GM20431 (cell line): ENCODE measurements around the gene CMTM2.

ENCODE experiments used
- in situ Hi-C: fragments of 300-500 bp; cut with MseI, MboI; formaldehyde crosslinking; loops from one replicate; pipeline ENCODE4 v1.15.0; 2020; ENCODE audit warnings: low sequenced_read_pairs; ENCODE audit not compliant: unreplicated experiment

The CMTM2 gene, protein sequence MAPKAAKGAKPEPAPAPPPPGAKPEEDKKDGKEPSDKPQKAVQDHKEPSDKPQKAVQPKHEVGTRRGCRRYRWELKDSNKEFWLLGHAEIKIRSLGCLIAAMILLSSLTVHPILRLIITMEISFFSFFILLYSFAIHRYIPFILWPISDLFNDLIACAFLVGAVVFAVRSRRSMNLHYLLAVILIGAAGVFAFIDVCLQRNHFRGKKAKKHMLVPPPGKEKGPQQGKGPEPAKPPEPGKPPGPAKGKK

DNA sequence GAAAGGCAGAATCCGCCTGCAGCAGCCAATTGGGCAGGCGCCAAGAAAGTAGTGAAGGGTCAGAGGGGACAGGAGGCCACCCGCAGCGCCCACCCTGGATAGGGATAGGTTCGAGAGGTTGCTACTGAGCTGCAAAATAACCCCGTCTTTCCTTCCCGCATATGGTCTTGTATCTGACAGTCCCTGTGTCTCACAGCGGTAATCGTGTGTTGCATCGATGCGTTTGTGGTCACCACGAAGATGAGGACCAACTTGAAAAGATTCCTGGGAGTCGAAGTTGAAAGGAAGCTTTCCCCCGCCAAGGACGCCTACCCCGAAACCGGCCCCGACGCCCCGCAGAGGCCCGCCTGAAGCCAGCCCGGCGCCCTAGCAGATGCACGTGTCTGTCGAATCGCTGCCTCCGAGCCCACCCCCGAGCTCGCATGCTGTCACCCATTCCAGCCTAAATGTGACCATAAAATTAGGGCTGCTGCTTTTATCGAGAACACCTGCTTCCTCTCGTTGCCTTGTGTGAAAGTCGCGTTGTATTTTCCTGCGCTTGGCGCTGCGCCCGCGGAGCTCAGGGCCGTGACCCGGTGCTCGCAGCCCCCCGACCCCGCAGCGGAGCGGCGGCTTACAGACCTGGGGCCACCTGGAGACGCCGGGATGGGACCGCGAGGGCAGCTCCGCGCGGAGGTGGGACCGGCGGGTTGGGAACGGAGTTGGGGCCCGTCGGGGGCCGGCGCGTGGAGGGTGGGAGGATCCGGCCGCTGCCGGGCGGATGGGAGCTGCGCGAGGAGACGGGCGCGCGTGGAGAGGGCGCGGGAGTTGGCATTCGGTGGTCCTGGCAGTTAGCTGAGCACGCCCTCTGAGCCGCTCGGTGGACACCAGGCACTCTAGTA lies at the start of gene CMTM2:
Gene CMTM2 (plus strand): TSS at position 813 of the 881 bp plus-strand sequence. CDS start 145 bp downstream, outside the sequence.
- in situ Hi-C loops, result loop anchor here (25.0 kb wide), 1 partner anchor 167 kb away; no protein-coding TSS in a partner anchor

DNA sequence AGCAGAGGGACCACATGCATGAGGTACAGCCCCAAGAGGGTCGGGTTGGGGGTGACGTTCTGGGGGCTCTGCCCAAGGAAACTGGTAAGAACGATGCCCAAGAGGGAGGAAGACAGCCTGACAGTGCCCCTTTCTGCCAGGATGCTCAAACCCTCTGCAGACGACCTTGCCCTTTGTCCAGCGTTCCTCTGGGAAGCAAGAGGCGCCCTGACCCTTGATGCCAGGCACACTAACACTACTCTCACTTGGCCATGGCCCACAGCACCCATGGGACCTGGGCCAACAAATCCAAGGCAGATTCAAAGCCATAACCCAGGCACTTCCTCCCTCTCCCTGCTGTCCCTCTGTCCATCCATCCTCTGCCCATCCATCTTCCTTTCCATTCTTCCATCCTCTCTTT lies 49.8 kb upstream of the CMTM2 start:
- in situ Hi-C loops, result no loop called here

DNA sequence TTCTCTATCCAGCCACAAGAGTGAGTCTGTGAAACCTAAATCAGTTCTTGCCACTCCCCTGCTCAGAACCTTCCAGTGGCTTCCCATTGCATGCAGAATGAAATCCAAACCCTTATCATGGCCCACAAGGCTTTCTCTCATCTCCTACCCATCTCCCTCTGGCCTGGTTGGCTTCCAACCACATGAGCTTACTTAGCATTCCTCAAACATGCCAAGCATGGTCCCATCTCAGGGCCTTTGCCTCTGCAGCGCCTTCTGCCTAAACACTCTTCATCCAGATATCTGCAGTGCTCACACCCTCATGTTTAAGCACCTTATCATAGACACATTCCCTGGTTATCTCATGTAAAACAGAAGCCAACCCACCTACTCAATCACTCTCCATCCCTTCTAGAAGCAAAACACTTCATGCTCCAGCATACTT lies 44.9 kb upstream of the CMTM2 start:
- in situ Hi-C loops, result no loop called here

DNA sequence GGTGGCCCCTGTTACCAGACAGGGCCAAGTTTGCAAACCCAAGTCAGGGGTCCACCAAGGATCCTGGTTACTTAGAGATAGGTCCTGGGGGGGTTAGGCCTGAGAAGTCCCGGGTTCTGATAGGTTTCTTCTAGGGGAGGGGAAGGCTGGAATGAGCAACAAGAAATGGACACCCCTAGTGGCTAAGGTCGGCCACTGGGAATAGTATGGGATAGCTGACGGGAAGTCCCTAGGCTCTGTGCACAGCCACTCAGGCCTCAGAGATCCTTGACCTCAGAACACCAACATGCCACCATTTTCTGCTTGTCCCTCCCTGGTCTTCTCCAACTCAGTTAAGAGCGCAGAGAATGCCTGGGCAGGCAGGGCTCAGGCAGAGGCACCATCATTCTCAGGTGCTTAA lies 42.7 kb upstream of the CMTM2 start:
- in situ Hi-C loops, result no loop called here

DNA sequence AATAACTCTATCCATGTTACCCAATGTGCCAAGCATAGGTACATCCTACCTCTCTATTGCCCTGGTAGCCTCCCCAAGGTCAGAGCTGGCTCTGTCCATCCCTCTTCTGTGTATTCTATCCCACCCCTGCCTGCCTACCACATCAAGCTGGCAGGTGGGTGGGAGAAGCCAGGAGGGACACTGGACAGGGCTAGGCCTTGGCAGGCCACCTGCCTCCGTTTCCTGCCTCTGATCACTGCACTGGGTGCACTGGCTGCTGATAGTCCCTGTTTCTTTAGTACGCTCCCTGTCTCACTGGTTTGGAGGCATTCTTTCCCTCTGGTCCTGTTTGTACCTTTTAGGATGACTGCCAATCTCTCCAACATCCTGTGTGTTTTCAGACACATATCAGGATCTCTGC lies 42.0 kb upstream of the CMTM2 start:
- in situ Hi-C loops, result no loop called here

DNA sequence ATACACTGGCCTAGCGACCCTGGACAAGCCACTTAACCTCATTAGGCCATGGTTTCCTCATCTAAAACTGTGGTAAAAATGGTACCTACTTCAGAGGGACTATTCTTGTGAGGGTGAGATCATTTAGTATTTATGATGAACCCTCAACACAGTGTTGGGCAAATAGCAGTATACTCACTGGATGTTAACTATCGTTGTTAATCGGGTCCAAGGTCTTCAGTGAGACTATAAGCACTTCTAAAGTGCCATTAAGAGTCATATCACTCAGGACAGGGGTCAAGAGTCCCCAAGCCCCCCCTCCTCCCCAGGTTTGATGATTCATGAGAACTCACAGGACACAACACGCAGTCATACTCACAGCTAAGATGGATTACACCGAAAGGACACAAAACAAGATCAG lies 40.4 kb upstream of the CMTM2 start:
- in situ Hi-C loops, result no loop called here

DNA sequence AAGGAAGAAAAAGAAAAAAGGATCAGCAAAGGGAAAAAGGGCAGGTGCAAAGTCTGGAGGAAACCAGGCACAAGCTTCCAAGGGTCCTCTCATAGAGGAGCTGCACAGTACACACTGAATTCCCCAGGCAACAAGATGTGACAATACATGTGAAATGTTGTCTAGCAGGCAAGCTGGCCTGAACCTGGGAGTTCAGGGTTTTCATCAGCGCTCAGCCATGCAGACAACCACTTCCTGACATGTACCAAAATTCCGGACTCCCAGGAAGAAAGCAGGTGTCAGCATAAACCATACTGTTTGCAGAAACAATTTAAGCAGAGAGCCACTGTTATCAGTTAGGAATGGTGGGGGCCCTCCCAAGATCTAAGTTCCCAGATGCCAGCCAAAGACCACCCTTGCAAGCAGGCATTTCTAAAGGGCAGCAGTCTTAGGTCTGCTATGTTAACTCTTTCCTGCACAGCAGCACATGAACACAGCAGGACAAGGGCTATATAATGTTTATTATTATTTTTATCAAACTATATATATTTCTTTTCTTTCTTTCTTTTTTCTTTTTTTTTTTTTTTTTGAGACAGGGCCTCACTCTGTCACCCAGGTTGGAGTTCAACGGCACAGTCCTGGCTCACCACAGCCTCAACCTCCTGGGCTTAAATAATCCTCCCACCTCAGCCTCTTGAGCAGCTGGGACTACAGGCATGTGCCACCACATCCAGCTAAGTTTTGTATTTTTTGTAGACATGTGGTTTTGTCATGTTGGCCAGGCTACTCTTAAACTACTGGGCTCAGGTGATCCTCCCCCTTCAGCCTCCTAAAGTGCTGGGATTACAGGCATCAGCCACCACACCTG lies 39.4 kb upstream of the CMTM2 start:
- in situ Hi-C loops, result no loop called here

DNA sequence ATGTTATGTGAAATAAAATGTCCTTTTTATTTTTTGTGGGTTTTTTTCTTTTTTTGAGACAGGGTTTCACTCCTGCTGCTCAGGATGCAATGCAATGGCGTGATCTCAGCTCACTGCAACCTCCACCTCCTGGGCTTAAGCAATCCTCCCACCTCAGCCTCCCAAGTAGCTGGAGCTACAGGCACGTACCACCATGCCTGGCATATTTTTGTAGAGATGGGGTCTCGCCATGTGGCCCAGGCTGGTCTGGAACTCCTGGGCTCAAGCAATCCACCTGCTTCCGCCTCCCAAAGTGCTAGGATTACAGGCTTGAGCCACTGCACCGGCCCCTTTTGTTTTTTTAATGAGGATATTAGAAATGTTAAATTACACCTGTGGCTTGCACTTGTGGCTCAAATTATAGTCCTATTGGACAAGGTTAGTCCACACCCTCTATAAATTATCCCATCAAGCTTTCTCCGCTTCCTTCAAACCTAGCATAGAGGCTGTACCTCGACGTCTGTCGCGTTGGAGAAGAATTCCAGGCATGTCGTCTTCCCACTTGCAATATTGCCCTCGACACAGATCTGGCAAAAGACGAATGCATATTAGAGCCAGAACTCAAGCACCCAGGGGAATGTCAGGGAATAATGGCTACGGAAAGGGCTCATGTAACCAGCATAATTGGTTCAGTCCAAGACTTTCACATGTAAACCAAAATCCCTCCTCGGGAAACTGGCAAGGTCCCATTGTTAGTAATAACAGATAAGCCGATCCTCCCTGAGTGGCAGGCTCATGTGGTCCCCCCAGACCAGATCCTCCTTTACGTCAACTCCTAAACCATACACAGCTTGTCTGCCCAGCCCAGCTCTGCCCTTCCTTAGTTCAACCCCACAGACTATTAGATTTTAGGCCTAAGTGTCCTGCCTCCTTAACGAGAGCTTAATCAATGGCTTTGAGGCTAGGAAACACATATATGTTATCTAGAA lies 37.6 kb upstream of the CMTM2 start:
- in situ Hi-C loops, result no loop called here

DNA sequence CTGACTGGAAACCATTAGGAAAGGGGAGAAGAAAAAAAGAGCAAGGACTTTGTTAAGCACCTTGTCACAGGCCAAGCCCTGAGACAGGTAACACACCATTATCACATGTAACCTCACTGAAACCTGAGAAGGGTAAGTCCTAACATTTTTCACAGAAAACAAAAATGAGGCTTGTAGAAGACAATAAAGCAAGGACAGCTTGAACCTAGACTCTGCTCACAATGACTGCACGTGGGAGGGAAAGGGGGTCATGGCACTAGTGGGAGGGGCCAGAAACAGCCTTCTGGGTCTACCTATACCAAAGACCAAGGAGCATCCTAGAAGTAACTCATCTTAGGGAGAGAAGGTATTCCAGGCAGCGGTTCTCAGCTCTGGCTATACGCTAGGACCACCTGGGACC lies 36.9 kb upstream of the CMTM2 start:
- in situ Hi-C loops, result no loop called here

DNA sequence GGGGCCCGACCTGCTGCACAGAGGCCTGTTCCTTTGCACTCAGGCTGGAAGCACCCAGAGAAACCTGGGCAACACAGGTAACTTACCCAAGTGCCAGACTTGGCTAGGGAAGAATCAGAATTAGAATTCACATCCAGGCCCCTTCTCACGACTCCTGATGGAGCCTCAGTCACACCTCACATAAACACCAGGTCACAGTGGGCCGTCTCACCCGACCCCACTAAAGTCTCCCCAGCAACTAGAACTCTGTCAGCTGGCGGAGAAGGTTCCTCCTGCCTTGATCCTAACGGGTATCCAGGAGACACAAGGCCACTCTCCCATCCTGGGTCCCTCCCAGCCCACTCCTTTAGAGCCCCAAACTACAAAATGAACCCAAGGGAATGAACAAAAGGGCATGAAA lies 35.7 kb upstream of the CMTM2 start:
- in situ Hi-C loops, result no loop called here

DNA sequence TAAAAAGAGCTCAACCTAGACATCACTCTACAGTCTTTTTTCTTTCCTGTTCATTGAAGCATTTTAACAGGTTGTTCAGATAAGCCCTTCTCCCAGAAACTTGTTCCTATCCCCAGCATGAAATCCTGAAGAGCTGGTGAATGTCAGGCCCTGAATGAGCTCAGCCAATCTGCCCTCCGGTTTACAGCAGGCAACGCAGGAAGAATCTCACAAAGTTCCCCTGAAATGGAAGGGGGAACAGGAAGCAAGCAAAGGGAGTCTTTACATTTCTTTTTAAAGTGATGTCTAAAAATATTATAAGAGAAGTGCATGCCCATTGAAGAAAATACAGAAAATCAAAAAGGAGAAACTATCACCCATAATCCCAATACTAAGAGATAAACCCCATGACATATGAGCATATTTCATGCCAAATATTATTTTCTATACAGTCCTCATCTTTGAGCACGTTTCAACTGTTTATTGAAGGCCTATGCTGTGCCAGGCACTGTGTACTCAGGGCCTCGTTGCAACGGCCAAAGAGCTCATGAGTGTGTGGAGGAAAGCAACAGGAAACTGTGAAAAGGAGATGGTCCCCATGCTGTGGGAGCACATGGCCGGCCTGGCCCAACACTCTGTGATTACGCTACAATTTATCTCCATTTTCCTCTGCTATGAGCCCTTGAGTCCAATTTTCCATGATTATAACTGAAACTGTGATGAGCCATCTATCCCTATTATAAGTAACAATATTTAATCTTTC lies 35.1 kb upstream of the CMTM2 start:
- in situ Hi-C loops, result no loop called here

DNA sequence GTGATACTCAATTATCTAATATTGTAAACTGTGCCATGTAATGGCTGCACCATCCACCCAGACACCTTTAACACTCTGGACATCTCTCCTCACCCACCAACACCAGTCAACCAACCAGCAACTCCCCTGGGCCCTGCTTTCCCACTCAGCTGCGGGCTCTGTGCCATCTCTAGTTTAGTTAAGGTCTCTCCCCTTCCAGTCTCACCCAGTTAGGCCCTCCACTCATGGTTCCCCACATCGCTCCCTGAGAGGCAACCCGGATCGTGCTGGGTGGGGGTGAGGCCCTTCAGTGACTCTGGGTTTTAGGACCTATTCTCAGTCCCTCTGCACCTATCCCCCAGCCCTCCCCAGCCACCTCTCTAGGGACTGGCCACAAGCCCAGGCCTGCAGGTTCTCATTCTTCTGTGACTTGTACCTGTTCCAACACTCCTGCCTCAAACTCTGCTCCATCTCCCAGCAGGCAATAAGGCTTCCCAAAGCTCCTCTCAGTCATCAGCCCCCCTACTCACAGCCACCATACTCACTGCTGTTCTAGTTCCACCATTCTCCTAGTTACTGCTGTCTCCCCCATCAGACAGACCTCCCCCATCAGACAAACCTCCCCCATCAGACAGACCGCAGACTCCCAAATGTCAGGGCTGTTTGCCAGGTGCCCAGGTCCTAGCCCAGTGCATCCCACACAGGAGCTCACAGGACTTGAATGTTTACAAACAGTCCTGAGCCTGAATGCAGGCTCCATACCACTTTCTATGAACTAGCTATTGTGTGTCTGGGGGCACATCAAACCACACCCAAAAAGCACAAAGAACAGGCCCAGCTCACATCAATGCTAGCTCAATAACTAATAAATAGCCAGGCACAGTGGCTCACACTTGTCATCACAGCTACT lies 31.9 kb upstream of the CMTM2 start:
- in situ Hi-C loops, result no loop called here

DNA sequence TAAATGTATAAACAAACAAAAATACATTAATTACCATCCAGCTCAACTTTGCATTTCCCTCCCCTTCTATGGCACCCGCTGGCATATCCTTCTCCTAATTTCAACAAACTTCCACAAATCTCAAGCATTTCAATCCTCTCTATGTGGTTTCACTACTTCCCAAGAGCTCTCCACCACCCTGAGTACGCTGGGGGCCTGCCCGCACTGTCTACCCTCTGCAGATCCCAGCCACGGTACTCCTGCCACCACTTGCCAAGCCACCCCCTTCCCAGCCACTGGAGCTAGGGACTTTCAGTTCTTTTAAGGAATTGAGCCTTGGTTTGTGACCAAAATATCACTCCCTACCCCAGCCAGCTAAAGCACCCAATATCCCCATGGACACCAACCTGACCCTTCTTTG lies 31.2 kb upstream of the CMTM2 start:
- in situ Hi-C loops, result no loop called here

DNA sequence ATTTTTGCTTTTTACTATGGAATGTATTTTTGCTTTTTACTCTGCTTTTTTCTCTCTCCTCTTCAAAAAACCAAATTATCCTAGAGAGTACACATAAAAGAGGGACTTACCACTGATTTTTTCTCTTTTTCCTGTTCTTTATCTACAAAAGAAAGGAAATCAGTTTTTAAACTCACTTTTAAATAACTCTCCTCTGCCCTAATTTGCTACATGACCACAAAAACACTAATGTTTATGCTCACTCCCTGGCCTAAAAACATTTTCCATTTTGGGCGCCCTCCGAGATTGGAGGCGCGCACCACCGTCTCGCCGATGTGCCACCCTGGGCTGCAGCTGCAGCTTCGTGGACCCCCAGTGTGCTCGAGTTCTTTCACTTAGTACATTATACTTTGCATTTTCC lies 30.4 kb upstream of the CMTM2 start:
- in situ Hi-C loops, result no loop called here

DNA sequence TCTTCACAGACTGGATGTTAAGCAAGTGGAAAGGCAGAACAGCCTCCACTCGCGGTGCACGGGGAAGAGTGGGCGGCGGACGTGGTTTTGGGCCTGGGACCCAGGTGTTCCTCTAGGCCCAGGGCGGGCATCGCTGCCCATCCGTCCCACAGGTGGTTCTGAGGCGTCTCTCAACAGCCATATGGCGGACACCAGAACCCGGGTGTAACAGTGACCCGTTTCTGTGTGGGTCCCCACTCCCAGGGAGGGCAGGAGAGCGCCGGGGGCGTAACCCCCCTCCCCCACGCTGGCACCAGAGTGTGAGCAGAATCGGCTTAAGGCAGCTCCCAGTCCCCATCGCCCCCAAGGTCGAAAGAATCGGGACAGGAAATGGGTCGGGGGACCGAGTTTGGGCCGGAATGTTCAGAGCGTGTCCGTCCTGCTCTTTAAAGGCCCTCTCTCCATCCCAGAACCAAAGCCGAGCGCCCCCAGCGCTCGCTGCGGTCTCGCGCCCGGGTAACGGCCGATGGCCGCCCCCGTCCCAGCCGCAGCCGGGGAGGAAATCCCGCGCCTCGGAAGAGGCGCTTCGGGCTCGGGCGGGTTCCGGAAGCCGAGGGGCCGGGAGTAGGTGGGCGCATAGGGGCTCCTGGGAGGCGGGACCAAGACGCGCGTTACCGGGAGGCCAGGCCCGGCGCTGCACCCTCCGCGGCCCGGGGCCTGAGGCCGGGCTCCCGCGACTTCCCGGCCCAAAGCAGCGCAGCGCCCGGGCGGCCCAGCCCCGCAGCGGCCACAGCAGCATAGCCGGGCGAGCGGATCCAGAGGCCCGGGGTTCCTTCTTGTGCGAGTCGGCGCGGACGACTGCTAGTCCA lies 29.8 kb upstream of the CMTM2 start, which contains the start of gene TK2:
Gene TK2 (minus strand): TSS at position 839 of the 848 bp plus-strand sequence. CDS start 61 bp downstream, at position 778.
- in situ Hi-C loops, result no loop called here

DNA sequence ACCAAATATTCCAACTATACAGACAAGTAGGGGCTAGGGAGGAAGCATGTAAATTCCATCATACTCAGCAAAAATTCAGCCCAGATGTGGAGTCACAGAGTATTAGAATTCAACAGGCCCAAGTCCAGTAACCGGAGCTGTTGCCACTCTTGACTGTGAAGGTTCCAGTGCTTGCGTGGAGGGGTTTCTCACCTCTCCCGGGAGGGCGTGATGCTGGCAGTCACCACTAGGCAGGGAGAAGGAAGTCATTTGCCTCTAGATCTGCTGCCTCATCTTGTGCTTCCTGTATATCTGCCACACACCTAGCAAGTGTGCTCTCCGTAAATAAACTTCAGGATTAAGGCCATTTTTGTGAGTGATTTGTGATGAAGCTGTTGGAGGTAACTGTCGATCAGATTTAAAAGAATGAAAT lies 27.9 kb upstream of the CMTM2 start:
- in situ Hi-C loops, result no loop called here

DNA sequence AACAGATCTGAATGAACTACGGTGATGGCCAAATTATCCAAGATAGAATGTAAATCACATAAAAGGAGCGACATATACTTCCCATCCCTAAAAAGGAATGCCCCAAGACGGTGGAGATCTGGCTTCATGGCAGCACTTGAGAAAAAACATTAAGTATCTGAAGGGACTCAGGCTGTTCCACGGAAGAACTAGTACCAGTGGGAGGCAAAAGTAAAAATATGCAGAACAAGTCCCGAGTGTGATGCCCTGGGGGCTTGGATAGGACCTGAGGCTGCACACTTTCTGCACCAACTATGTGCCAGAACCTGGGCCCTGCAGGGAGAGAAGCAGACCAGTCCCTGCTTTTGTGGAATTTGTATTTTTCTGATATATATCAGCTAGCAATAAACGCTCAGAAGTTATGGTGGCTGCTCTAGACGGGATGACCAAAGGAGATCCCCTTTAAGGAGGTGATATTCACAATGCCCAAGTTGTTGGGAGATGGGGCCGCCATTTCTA lies 27.4 kb upstream of the CMTM2 start:
- in situ Hi-C loops, result no loop called here
